Breast epithelium (tissue), 4 donors: ENCODE data around the gene RPN1. TPM values are rescaled to one million over a fixed set of nuclear protein-coding genes. Genes with fewer than 3 reads are reported as not detected.
"Not testable (repeated sequence)": the region's sequence is repeated elsewhere in the genome, so short reads cannot be mapped to it uniquely, and the experiment has no call there.

Experiments
- DNase-seq, 2 donors: peaks; one replicate each; pipeline ENCODE4 v3.0.0-alpha.2; 2019; ENCODE audit warnings: low spot score in 2 of 2
- H3K27ac ChIP-seq, 2 donors: fragments of 200-600 bp; sonication (generic) in 1 of 2; one replicate each; pipeline ENCODE4 v1.5.1; 2016 to 2019; ENCODE audit warnings: mild to moderate bottlenecking in 1 of 2
- H3K27me3 ChIP-seq, 2 donors: fragments of 200-600 bp; sonication (generic) in 1 of 2; one replicate each; pipeline versions ENCODE4 v1.5.1 to v1.6.0; 2017 to 2019; ENCODE audit warnings: control low read depth in 1 of 2, mild to moderate bottlenecking in 1 of 2
- H3K36me3 ChIP-seq: fragments of 200-600 bp; one replicate; pipeline ENCODE4 v1.5.1; 2019
- H3K4me1 ChIP-seq, 2 donors: fragments of 200-600 bp; sonication (generic); one replicate each; pipeline ENCODE4 v1.5.1; 2016 to 2019; ENCODE audit warnings: control low read depth in 1 of 2
- H3K4me3 ChIP-seq, 3 donors: fragments of 200-600 bp; sonication (generic); 1 replicate in 2 of 3; 2 replicates in 1 of 3; pipeline ENCODE4 v1.5.1; 2016 to 2019; ENCODE audit warnings: mild to moderate bottlenecking in 3 of 3, moderate library complexity in 2 of 3
- H3K9me3 ChIP-seq, 2 donors: fragments of 200-600 bp; sonication (generic) in 1 of 2; one replicate each; pipeline ENCODE4 v1.5.1; 2016 to 2019; ENCODE audit warnings: control low read depth in 1 of 2
- CTCF ChIP-seq, 3 donors: fragments of 450-650 bp; IDR thresholded peaks; one replicate each; pipeline ENCODE4 v1.5.1; 2016 to 2017; ENCODE audit warnings: antibody characterized with exemption in 3 of 3, mild to moderate bottlenecking in 3 of 3, moderate library complexity in 3 of 3
- POLR2A ChIP-seq: fragments of 450-650 bp; IDR thresholded peaks from one replicate; pipeline ENCODE4 v1.6.1; 2016; ENCODE audit warnings: antibody characterized with exemption, mild to moderate bottlenecking, moderate library complexity
- POLR2AphosphoS5 ChIP-seq, 3 donors: sonication (generic); formaldehyde crosslinking; IDR thresholded peaks; one replicate each; pipeline ENCODE4 v1.6.1; 2017; ENCODE audit warnings: antibody characterized with exemption in 3 of 3
- intact Hi-C: fragments of 100-400 bp; cut with DNase I; formaldehyde crosslinking; loops from one replicate; pipeline ENCODE4 v1.15.1; 2023; ENCODE audit warnings: low total_unique reads
- total RNA-seq, 3 donors: library from RNA; depleted of rRNA; stranded (reverse); fragments of >200 nt; gene quantifications; one replicate each; pipeline ENCODE4 v1.1.0, GENCODE V29; 2016

RPN1 gene
- total RNA-seq, 3 donors from 2014 or later, result 237 to 285 (median 240) TPM

- intact Hi-C loops, result no loop called here
- Histone ChIP-seq H3K27me3 (no peaks in the 10 kb centered on the region), H3K27ac (no peak overlapping the region), H3K4me1 (no peaks in the 10 kb centered on the region), H3K4me3 (no peak overlapping the region), H3K9me3 (no peaks in the 10 kb centered on the region), H3K36me3 (no peaks in the 10 kb centered on the region)
- DNase-seq, result no peak
- TF ChIP-seq POLR2AphosphoS5 (IDR thresholded peaks at IDR 0.05) (no peak), POLR2A (no peak), CTCF (IDR thresholded peaks at IDR 0.05) (no peak)
Measured at GRCh38 chr3:128588147-128588546, 62.5 kb downstream of the RPN1 start.

GRCh38 chr3:128587391-128587790 is 63.2 kb downstream of the RPN1 start:
- TF ChIP-seq POLR2AphosphoS5 (IDR thresholded peaks at IDR 0.05) (no peak), POLR2A (no peak), CTCF (IDR thresholded peaks at IDR 0.05) (no peak)
- H3K27ac ChIP-seq, result no peak overlapping the region
- no peaks in the 10 kb centered on the region for H3K36me3 ChIP-seq
- no peaks in the 10 kb centered on the region for H3K4me1 ChIP-seq
- intact Hi-C loops, result no loop called here
- H3K4me3 ChIP-seq, result no peak overlapping the region
- no peaks in the 10 kb centered on the region for H3K9me3 ChIP-seq
- no peaks in the 10 kb centered on the region for H3K27me3 ChIP-seq
- no peak for DNase-seq

- H3K27ac ChIP-seq, H3K4me1 ChIP-seq, H3K4me3 ChIP-seq, H3K9me3 ChIP-seq, DNase-seq, H3K36me3 ChIP-seq, intact Hi-C loops, H3K27me3 ChIP-seq: not testable (repeated sequence)
Measured at GRCh38 chr3:128586932-128587331, 63.7 kb downstream of the RPN1 start.

GRCh38 chr3:128586391-128586790 is 64.2 kb downstream of the RPN1 start:
- H3K36me3 ChIP-seq, H3K27ac ChIP-seq, H3K4me1 ChIP-seq, intact Hi-C loops, DNase-seq, H3K4me3 ChIP-seq, H3K9me3 ChIP-seq, H3K27me3 ChIP-seq: not testable (repeated sequence)

GRCh38 chr3:128585974-128586373 is 64.6 kb downstream of the RPN1 start:
- H3K4me3 ChIP-seq, result no peak overlapping the region
- H3K9me3 ChIP-seq, result no peaks in the 10 kb centered on the region
- DNase-seq, result no peak
- intact Hi-C loops, result no loop called here
- no peak overlapping the region for H3K27ac ChIP-seq
- no peaks in the 10 kb centered on the region for H3K36me3 ChIP-seq
- no peaks in the 10 kb centered on the region for H3K27me3 ChIP-seq
- no peak for TF ChIP-seq POLR2AphosphoS5 (IDR thresholded peaks at IDR 0.05)
- no peak for TF ChIP-seq POLR2A
- no peak for TF ChIP-seq CTCF (IDR thresholded peaks at IDR 0.05)
- no peaks in the 10 kb centered on the region for H3K4me1 ChIP-seq

GRCh38 chr3:128585189-128585588 is 65.4 kb downstream of the RPN1 start:
- no peak for TF ChIP-seq CTCF (IDR thresholded peaks at IDR 0.05)
- intact Hi-C loops, result no loop called here
- no peak for DNase-seq
- Histone ChIP-seq H3K27ac (no peak overlapping the region), H3K27me3 (no peaks in the 10 kb centered on the region), H3K4me1 (no peaks in the 10 kb centered on the region), H3K9me3 (no peaks in the 10 kb centered on the region), H3K4me3 (no peak overlapping the region), H3K36me3 (no peaks in the 10 kb centered on the region)
